Measurements from ENCODE around the gene DNAH8. TPM values are rescaled to one million over a fixed set of nuclear protein-coding genes. Genes with fewer than 3 reads are reported as not detected.

Gene DNAH8
- polyA plus RNA-seq, 3 donors = 0.31 to 0.79 (median 0.37) TPM

GRCh38 chr6:38739532-38739931 is 24.4 kb downstream of the DNAH8 start:
- no peak for DNase-seq

- DNase-seq = no peak
Observed at GRCh38 chr6:38749473-38749872, 34.4 kb downstream of the DNAH8 start.

GRCh38 chr6:38750968-38751615 is 36.0 kb downstream of the DNAH8 start:
- DNase-seq = no peak

GRCh38 chr6:38753707-38754106 is 38.6 kb downstream of the DNAH8 start:
- DNase-seq = no peak

- DNase-seq = no peak
Observed at GRCh38 chr6:38755207-38755606, 40.1 kb downstream of the DNAH8 start.

GRCh38 chr6:38755874-38756273 is 40.8 kb downstream of the DNAH8 start:
- DNase-seq = no peak

GRCh38 chr6:38760097-38760496 is 45.0 kb downstream of the DNAH8 start:
- DNase-seq = no peak

GRCh38 chr6:38762848-38763247 is 47.7 kb downstream of the DNAH8 start:
- DNase-seq = no peak

GRCh38 chr6:38767560-38767959 is 52.4 kb downstream of the DNAH8 start:
- no peak for DNase-seq

GRCh38 chr6:38773338-38773737 is 58.2 kb downstream of the DNAH8 start:
- no peak for DNase-seq

GRCh38 chr6:38774929-38775707 is 60.0 kb downstream of the DNAH8 start:
- no peak for DNase-seq

GRCh38 chr6:38775870-38776269 is 60.8 kb downstream of the DNAH8 start:
- DNase-seq = no peak

- DNase-seq = no peak
Observed at GRCh38 chr6:38776515-38776914, 61.4 kb downstream of the DNAH8 start.

- DNase-seq = no peak
Observed at GRCh38 chr6:38779310-38780062, 64.4 kb downstream of the DNAH8 start.

- DNase-seq = no peak
Observed at GRCh38 chr6:38782616-38783015, 67.5 kb downstream of the DNAH8 start.

- no peak for DNase-seq
Observed at GRCh38 chr6:38783443-38784228, 68.5 kb downstream of the DNAH8 start.

GRCh38 chr6:38784506-38785235 is 69.6 kb downstream of the DNAH8 start:
- no peak for DNase-seq

GRCh38 chr6:38786486-38786885 is 71.4 kb downstream of the DNAH8 start:
- DNase-seq = no peak

- no peak for DNase-seq
Observed at GRCh38 chr6:38789256-38789655, 74.1 kb downstream of the DNAH8 start.

- no peak for DNase-seq
Observed at GRCh38 chr6:38792356-38792755, 77.2 kb downstream of the DNAH8 start.

- no peak for DNase-seq
Observed at GRCh38 chr6:38794682-38795081, 79.6 kb downstream of the DNAH8 start.
